Measurements from ENCODE around the gene PRR35.

DNA sequence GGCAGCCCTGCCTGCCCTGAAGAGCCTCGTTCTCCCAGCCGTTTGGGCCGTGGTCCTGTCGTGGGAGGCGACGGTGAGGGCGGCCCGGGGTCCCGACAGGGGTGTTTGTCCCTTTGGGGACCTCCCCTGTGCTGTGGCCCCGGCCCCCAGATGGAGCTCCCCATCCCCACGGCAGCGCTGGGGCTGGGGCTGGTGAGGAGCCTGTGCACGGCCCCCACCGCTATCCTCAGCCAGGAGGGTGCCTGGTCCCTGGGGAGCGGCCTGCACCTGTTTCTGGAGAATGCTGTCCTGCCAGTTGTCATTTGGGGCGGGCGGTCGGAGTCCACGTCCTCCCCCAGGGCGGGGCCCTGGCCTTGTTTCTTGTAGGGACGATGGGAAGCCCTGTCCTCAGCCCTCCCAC lies 26.1 kb upstream of the PRR35 start:
- TF ChIP-seq, protein P1, sequence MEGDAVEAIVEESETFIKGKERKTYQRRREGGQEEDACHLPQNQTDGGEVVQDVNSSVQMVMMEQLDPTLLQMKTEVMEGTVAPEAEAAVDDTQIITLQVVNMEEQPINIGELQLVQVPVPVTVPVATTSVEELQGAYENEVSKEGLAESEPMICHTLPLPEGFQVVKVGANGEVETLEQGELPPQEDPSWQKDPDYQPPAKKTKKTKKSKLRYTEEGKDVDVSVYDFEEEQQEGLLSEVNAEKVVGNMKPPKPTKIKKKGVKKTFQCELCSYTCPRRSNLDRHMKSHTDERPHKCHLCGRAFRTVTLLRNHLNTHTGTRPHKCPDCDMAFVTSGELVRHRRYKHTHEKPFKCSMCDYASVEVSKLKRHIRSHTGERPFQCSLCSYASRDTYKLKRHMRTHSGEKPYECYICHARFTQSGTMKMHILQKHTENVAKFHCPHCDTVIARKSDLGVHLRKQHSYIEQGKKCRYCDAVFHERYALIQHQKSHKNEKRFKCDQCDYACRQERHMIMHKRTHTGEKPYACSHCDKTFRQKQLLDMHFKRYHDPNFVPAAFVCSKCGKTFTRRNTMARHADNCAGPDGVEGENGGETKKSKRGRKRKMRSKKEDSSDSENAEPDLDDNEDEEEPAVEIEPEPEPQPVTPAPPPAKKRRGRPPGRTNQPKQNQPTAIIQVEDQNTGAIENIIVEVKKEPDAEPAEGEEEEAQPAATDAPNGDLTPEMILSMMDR (IDR thresholded peaks at IDR 0.05; ENCODE audit: insufficient read depth, low read length): no peak
- no peak for TF ChIP-seq POLR2AphosphoS5 (IDR thresholded peaks at IDR 0.05; ENCODE audit: low read depth)
- TF ChIP-seq GABPA (IDR thresholded peaks at IDR 0.05; ENCODE audit: low read depth): no peak
- TF ChIP-seq, protein P2, sequence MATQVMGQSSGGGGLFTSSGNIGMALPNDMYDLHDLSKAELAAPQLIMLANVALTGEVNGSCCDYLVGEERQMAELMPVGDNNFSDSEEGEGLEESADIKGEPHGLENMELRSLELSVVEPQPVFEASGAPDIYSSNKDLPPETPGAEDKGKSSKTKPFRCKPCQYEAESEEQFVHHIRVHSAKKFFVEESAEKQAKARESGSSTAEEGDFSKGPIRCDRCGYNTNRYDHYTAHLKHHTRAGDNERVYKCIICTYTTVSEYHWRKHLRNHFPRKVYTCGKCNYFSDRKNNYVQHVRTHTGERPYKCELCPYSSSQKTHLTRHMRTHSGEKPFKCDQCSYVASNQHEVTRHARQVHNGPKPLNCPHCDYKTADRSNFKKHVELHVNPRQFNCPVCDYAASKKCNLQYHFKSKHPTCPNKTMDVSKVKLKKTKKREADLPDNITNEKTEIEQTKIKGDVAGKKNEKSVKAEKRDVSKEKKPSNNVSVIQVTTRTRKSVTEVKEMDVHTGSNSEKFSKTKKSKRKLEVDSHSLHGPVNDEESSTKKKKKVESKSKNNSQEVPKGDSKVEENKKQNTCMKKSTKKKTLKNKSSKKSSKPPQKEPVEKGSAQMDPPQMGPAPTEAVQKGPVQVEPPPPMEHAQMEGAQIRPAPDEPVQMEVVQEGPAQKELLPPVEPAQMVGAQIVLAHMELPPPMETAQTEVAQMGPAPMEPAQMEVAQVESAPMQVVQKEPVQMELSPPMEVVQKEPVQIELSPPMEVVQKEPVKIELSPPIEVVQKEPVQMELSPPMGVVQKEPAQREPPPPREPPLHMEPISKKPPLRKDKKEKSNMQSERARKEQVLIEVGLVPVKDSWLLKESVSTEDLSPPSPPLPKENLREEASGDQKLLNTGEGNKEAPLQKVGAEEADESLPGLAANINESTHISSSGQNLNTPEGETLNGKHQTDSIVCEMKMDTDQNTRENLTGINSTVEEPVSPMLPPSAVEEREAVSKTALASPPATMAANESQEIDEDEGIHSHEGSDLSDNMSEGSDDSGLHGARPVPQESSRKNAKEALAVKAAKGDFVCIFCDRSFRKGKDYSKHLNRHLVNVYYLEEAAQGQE (IDR thresholded peaks at IDR 0.05; ENCODE audit: insufficient replicate concordance, low read depth): no peak
